Neural cell (in vitro differentiated cells): Measurements from ENCODE around the gene MRPS12. TPM values are rescaled to one million over a fixed set of nuclear protein-coding genes. Genes with fewer than 3 reads are reported as not detected.
"Not testable (repeated sequence)": the region's sequence is repeated elsewhere in the genome, so short reads cannot be mapped to it uniquely, and the experiment has no call there.

Source experiments
- H2AFZ ChIP-seq: fragments of 200-600, 300-800 bp; sonication (generic), shearing (Covaris generic); 2 replicates; pipeline ENCODE4 v1.6.0; 2014; ENCODE audit warnings: low read depth, mild to moderate bottlenecking, antibody characterized with exemption, low read length, moderate library complexity
- H3F3A ChIP-seq: fragments of 200-600 bp; shearing (Covaris generic); 2 replicates; pipeline ENCODE4 v1.6.1; 2016; ENCODE audit warnings: mild to moderate bottlenecking, moderate library complexity, mixed read lengths, antibody characterized with exemption, low read length; ENCODE audit not compliant: insufficient read depth, poor library complexity, severe bottlenecking
- H3K27ac ChIP-seq: fragments of 200-600, 300-800 bp; sonication (generic), shearing (Covaris generic); 2 replicates; pipeline ENCODE4 v1.5.1; 2014; ENCODE audit warnings: mild to moderate bottlenecking, low read length, moderate library complexity
- H3K27me3 ChIP-seq: fragments of 300-800, 200-600 bp; sonication (generic), shearing (Covaris generic); 2 replicates; pipeline ENCODE4 v1.6.0; 2014; ENCODE audit warnings: mild to moderate bottlenecking, low read depth, low read length, moderate library complexity; ENCODE audit not compliant: insufficient read depth
- H3K36me3 ChIP-seq: fragments of 300-800, 200-600 bp; sonication (generic), shearing (Covaris generic); 2 replicates; pipeline ENCODE4 v1.5.1; 2014; ENCODE audit warnings: mild to moderate bottlenecking, antibody characterized with exemption, low read length, moderate library complexity; ENCODE audit not compliant: insufficient read depth
- H3K4me2 ChIP-seq: fragments of 300-800, 200-600 bp; sonication (generic), shearing (Covaris generic); 2 replicates; pipeline ENCODE4 v1.6.0; 2014; ENCODE audit warnings: mild to moderate bottlenecking, low read length
- H3K4me3 ChIP-seq: fragments of 300-800, 200-600 bp; sonication (generic), shearing (Covaris generic); 2 replicates; pipeline ENCODE4 v1.5.1; 2014; ENCODE audit warnings: mild to moderate bottlenecking, low read length, moderate library complexity
- H3K79me2 ChIP-seq: fragments of 200-600 bp; shearing (Covaris generic); replicated peaks from 2 replicates; pipeline ENCODE4 v1.6.0; 2014; ENCODE audit warnings: mild to moderate bottlenecking, low read length, moderate library complexity; ENCODE audit not compliant: insufficient read depth
- H3K9ac ChIP-seq: fragments of 300-800, 200-600 bp; sonication (generic), shearing (Covaris generic); 2 replicates; pipeline ENCODE4 v1.6.1; 2016; ENCODE audit warnings: mild to moderate bottlenecking, low read length, mixed read lengths
- H3K9me2 ChIP-seq: fragments of 200-600 bp; shearing (Covaris generic); 2 replicates; pipeline ENCODE4 v1.6.1; 2016; ENCODE audit warnings: mild to moderate bottlenecking, low read length, mixed read lengths; ENCODE audit not compliant: insufficient read depth
- H3K9me3 ChIP-seq: fragments of 200-600, 300-800 bp; sonication (generic), shearing (Covaris generic); 2 replicates; pipeline ENCODE4 v1.6.1; 2016; ENCODE audit warnings: mild to moderate bottlenecking, mixed run types, low read length, moderate library complexity, mixed read lengths
- H4K20me1 ChIP-seq: fragments of 200-600 bp; shearing (Covaris generic); 2 replicates; pipeline ENCODE4 v1.6.1; 2016; ENCODE audit warnings: mild to moderate bottlenecking, mixed run types; ENCODE audit not compliant: insufficient read depth
- CTCF ChIP-seq: fragments of 450-650 bp; IDR thresholded peaks from 2 replicates; pipeline ENCODE4 v1.5.1; 2014; ENCODE audit warnings: antibody characterized with exemption, mild to moderate bottlenecking, moderate library complexity; ENCODE audit not compliant: poor library complexity, severe bottlenecking
- EP300 ChIP-seq: fragments of 450-650 bp; conservative IDR thresholded peaks from 2 replicates; pipeline ENCODE4 v1.6.1; 2014; ENCODE audit warnings: antibody characterized with exemption, mild to moderate bottlenecking, moderate library complexity; ENCODE audit not compliant: poor library complexity, severe bottlenecking
- EZH2 ChIP-seq: fragments of 200-600, 300-800 bp; shearing (Covaris generic), sonication (generic); IDR thresholded peaks from 2 replicates; pipeline ENCODE4 v1.6.1; 2014; ENCODE audit warnings: antibody characterized with exemption, low read length, borderline replicate concordance, mild to moderate bottlenecking; ENCODE audit not compliant: insufficient read depth, poor library complexity, severe bottlenecking
- MXI1 ChIP-seq: fragments of 450-650 bp; conservative IDR thresholded peaks from 2 replicates; pipeline ENCODE4 v1.6.1; 2014; ENCODE audit warnings: antibody characterized with exemption, mild to moderate bottlenecking; ENCODE audit not compliant: poor library complexity, severe bottlenecking
- POLR2AphosphoS5 ChIP-seq: IDR thresholded peaks from 2 replicates; pipeline ENCODE4 v1.6.1; 2012
- RAD21 ChIP-seq: fragments of 450-650 bp; conservative IDR thresholded peaks from 2 replicates; pipeline ENCODE4 v1.6.1; 2014; ENCODE audit warnings: antibody characterized with exemption, mild to moderate bottlenecking, moderate library complexity
- REST ChIP-seq: IDR thresholded peaks from 2 replicates; pipeline ENCODE4 v1.6.1; 2012; ENCODE audit warnings: borderline replicate concordance
- SMC3 ChIP-seq: fragments of 450-650 bp; conservative IDR thresholded peaks from 2 replicates; pipeline ENCODE4 v1.6.1; 2014; ENCODE audit warnings: antibody characterized with exemption, mild to moderate bottlenecking, moderate library complexity; ENCODE audit not compliant: poor library complexity
- TAF1 ChIP-seq: IDR thresholded peaks from 2 replicates; pipeline ENCODE4 v1.6.1; 2012; ENCODE audit warnings: low read depth
- polyA plus RNA-seq: library from polyadenylated mRNA; depleted of rRNA; stranded (reverse); fragments of >200 nt; gene quantifications from 2 replicates; pipeline ENCODE4 v1.2.3, GENCODE V29; 2014

Gene MRPS12
- polyA plus RNA-seq, 1 donor from 2014 or later: 30.0 TPM

GRCh38 chr19:38933544-38933943, 2.8 kb downstream of the MRPS12 start:
- no peak overlapping the region for H3K27ac ChIP-seq
- no peaks in the 10 kb centered on the region for H3K9me2 ChIP-seq
- H3K9ac ChIP-seq: no peak overlapping the region

GRCh38 chr19:38939957-38940356, 9.2 kb downstream of the MRPS12 start:
- Histone ChIP-seq H3K9me3 (no peaks in the 10 kb centered on the region), H3F3A (no peaks in the 10 kb centered on the region), H3K4me3 (no peak overlapping the region), H3K9ac (no peak overlapping the region), H3K27ac (no peak overlapping the region), H3K27me3 (no peaks in the 10 kb centered on the region), H3K4me2 (no peak overlapping the region), H4K20me1 (no peaks in the 10 kb centered on the region), H3K36me3 (no peaks in the 10 kb centered on the region), H3K9me2 (no peaks in the 10 kb centered on the region), H3K79me2 (no peaks in the 10 kb centered on the region), H2AFZ (no peak overlapping the region)
- TF ChIP-seq MXI1 (no peak), REST (no peak), POLR2AphosphoS5 (no peak), EZH2 (no peak), CTCF (no peak), EP300 (no peak), RAD21 (no peak), SMC3 (no peak), TAF1 (no peak)

More at GRCh38 chr19:38933544-38933943, 2.8 kb downstream of the MRPS12 start:
- Histone ChIP-seq H3F3A (no peaks in the 10 kb centered on the region), H3K27me3 (no peaks in the 10 kb centered on the region), H3K4me3 (no peak overlapping the region), H2AFZ (no peak overlapping the region), H3K9me3 (no peaks in the 10 kb centered on the region), H4K20me1 (no peaks in the 10 kb centered on the region), H3K79me2 (peaks cover 12% of the 10 kb centered on the region), H3K4me2 (no peak overlapping the region), H3K36me3 (no peaks in the 10 kb centered on the region)
- TF ChIP-seq RAD21: no peak
- no peak for TF ChIP-seq EP300
- TF ChIP-seq SMC3: no peak
- no peak for TF ChIP-seq TAF1
- no peak for TF ChIP-seq MXI1
- TF ChIP-seq EZH2: no peak
- TF ChIP-seq POLR2AphosphoS5: no peak

GRCh38 chr19:38941466-38941865, 10.7 kb downstream of the MRPS12 start:
- not testable (repeated sequence) for H3K27ac ChIP-seq, H3K9me3 ChIP-seq, H4K20me1 ChIP-seq, H3K9ac ChIP-seq, H3K4me2 ChIP-seq, H3K4me3 ChIP-seq, H3F3A ChIP-seq, H2AFZ ChIP-seq, H3K27me3 ChIP-seq, H3K9me2 ChIP-seq, H3K79me2 ChIP-seq, H3K36me3 ChIP-seq
